CD14-positive monocyte (primary cell): ENCODE measurements around the gene PHACTR3. TPM values are rescaled to one million over a fixed set of nuclear protein-coding genes. Genes with fewer than 3 reads are reported as not detected.

ENCODE experiments used
- DNase-seq, 3 donors: peaks; one replicate each; pipeline ENCODE4 v3.0.0-alpha.2; 2011 to 2022
- H2AFZ ChIP-seq: 2 replicates; pipeline ENCODE4 v1.6.0; 2012; ENCODE audit warnings: mild to moderate bottlenecking, low read depth, low read length, inconsistent platforms; ENCODE audit not compliant: insufficient read depth, poor library complexity, severe bottlenecking
- H3K27ac ChIP-seq, 2 donors: 1 replicate in 1 of 2; 2 replicates in 1 of 2; pipeline ENCODE4 v1.5.1; 2012 to 2013; ENCODE audit warnings: low read length in 2 of 2, control low read depth in 1 of 2, inconsistent platforms in 1 of 2, low read depth in 1 of 2, mild to moderate bottlenecking in 1 of 2
- H3K27me3 ChIP-seq, 2 donors: one replicate each; pipeline versions ENCODE4 v1.6.0 to v1.6.1; 2011 to 2013; ENCODE audit warnings: low read length in 2 of 2; ENCODE audit not compliant: control insufficient read depth in 2 of 2, insufficient read depth in 2 of 2
- H3K36me3 ChIP-seq, 2 donors: replicated peaks in 1 of 2; 1 replicate in 1 of 2; 2 replicates in 1 of 2; pipeline versions ENCODE4 v1.5.1 to v1.6.1; 2012 to 2013; ENCODE audit warnings: low read length in 2 of 2, control low read depth in 1 of 2, inconsistent platforms in 1 of 2, mild to moderate bottlenecking in 1 of 2; ENCODE audit not compliant: insufficient read depth in 2 of 2, control insufficient read depth in 1 of 2
- H3K4me1 ChIP-seq, 2 donors: 1 replicate in 1 of 2; 2 replicates in 1 of 2; pipeline versions ENCODE4 v1.5.1 to v1.6.1; 2012 to 2013; ENCODE audit warnings: low read length in 2 of 2, control low read depth in 1 of 2, inconsistent platforms in 1 of 2, mild to moderate bottlenecking in 1 of 2, moderate library complexity in 1 of 2; ENCODE audit not compliant: insufficient read depth in 2 of 2, control insufficient read depth in 1 of 2
- H3K4me2 ChIP-seq: replicated peaks from 2 replicates; pipeline ENCODE3; 2012; ENCODE audit warnings: low read length, moderate library complexity, mild to moderate bottlenecking; ENCODE audit not compliant: poor library complexity, severe bottlenecking; ENCODE audit errors: extremely low read depth
- H3K4me3 ChIP-seq, 3 experiments: fragments of 200-600 bp in 1 of 3; sonication (generic) in 1 of 3; replicated peaks in 1 of 3; 1 replicate in 2 of 3; 2 replicates in 1 of 3; pipeline ENCODE4 v1.5.1; 2011 to 2013; ENCODE audit warnings: low read length in 3 of 3, mild to moderate bottlenecking in 3 of 3, control low read depth in 2 of 3, low read depth in 2 of 3, inconsistent platforms in 1 of 3, moderate library complexity in 1 of 3
- H3K79me2 ChIP-seq: 2 replicates; pipeline ENCODE4 v1.6.0; 2012; ENCODE audit warnings: mild to moderate bottlenecking, control low read depth, inconsistent platforms, low read length, moderate library complexity; ENCODE audit not compliant: insufficient read depth
- H3K9ac ChIP-seq: 2 replicates; pipeline ENCODE4 v1.6.0; 2017; ENCODE audit warnings: low read length, mild to moderate bottlenecking; ENCODE audit not compliant: insufficient read depth, poor library complexity, severe bottlenecking
- H3K9me3 ChIP-seq, 2 donors: replicated peaks in 1 of 2; 1 replicate in 1 of 2; 2 replicates in 1 of 2; pipeline versions ENCODE4 v1.5.1 to v1.6.1; 2012 to 2013; ENCODE audit warnings: low read length in 2 of 2, control low read depth in 1 of 2; ENCODE audit not compliant: control insufficient read depth in 1 of 2, insufficient read depth in 1 of 2
- H4K20me1 ChIP-seq: 2 replicates; pipeline ENCODE4 v1.6.0; 2012; ENCODE audit warnings: mild to moderate bottlenecking, low read length, control low read depth, moderate library complexity; ENCODE audit not compliant: insufficient read depth
- H3K27ac Mint-ChIP-seq, 7 donors: one replicate each; pipeline ENCODE4 v1.8.0; 2020; ENCODE audit warnings: mild to moderate bottlenecking in 7 of 7, mixed read lengths in 7 of 7, moderate library complexity in 6 of 7, inconsistent platforms in 2 of 7
- H3K27me3 Mint-ChIP-seq, 3 donors: one replicate each; pipeline ENCODE4 v1.8.0; 2021 to 2022; ENCODE audit warnings: low read depth in 3 of 3, mild to moderate bottlenecking in 3 of 3, mixed read lengths in 3 of 3, moderate library complexity in 3 of 3, inconsistent platforms in 1 of 3
- H3K36me3 Mint-ChIP-seq, 2 donors: one replicate each; pipeline ENCODE4 v1.8.0; 2020; ENCODE audit warnings: mixed read lengths in 2 of 2, inconsistent platforms in 1 of 2, mild to moderate bottlenecking in 1 of 2
- H3K4me1 Mint-ChIP-seq: one replicate; pipeline ENCODE4 v1.8.0; 2020; ENCODE audit warnings: mild to moderate bottlenecking, mixed read lengths
- H3K4me3 Mint-ChIP-seq, 2 donors: one replicate each; pipeline ENCODE4 v1.8.0; 2020; ENCODE audit warnings: mild to moderate bottlenecking in 2 of 2, mixed read lengths in 2 of 2, moderate library complexity in 1 of 2
- H3K9me3 Mint-ChIP-seq, 7 donors: one replicate each; pipeline ENCODE4 v1.8.0; 2020 to 2022; ENCODE audit warnings: mixed read lengths in 7 of 7, mild to moderate bottlenecking in 6 of 7, moderate library complexity in 6 of 7, inconsistent platforms in 2 of 7
- WGBS: methylation state at CpG from one replicate; pipeline ENCODE4 v1.1.5; 2013; ENCODE audit warnings: missing lambda C conversion rate; ENCODE audit not compliant: insufficient coverage; 5-methylcytosine and 5-hydroxymethylcytosine counted together
- intact Hi-C, 2 donors: fragments of 100-400 bp; cut with micrococcal nuclease; formaldehyde crosslinking; loops; one replicate each; pipeline versions ENCODE4 v1.15.0 to v1.15.1; 2023
- polyA plus RNA-seq, 3 donors: library from polyadenylated mRNA; depleted of rRNA in 1 of 3; unstranded in 2 of 3; stranded (reverse) in 1 of 3; fragments of 300-500 nt in 2 of 3; fragments of >200 nt in 1 of 3; fragmentation: Illumina TruSeq in 2 of 3; gene quantifications; 1 replicate in 2 of 3; 2 replicates in 1 of 3; pipeline ENCODE4 v1.2.3, GENCODE V29; 2012 to 2021
- TF ChIP-seq, protein P1 (sequence below): fragments of 200-600 bp; IDR thresholded peaks from one replicate; pipeline ENCODE4 v1.8.0; 2022; ENCODE audit warnings: antibody characterized with exemption, mild to moderate bottlenecking

PHACTR3 gene
- polyA plus RNA-seq, 3 donors = 0.11 to 0.17 TPM; not detected in 1

- Histone ChIP-seq H3K27me3 (peaks cover 4 to 28% of the 10 kb centered on the region in 2 donors), H3K27ac (no peak overlapping the region), H3K4me1 (peaks cover 4 to 6% of the 10 kb centered on the region in 2 donors)
Observed at GRCh38 chr20:59571151-59571550, 33.2 kb upstream of the PHACTR3 start.

GRCh38 chr20:59571551-59572314 is 32.6 kb upstream of the PHACTR3 start:
- Mint-ChIP-seq H3K36me3 (peaks cover 0 to 3% of the 10 kb centered on the region in 2 donors), H3K4me1 (peaks cover 6% of the 10 kb centered on the region), H3K27me3 (peaks cover 33 to 44% (median 37%) of the 10 kb centered on the region in 3 donors), H3K9me3 (peaks cover 0 to 6% (median 0%) of the 10 kb centered on the region in 7 donors), H3K4me3 (peak overlapping the region; percentile 65 to 78), H3K27ac (no peak overlapping the region)
- H3K4me3 ChIP-seq = peak overlapping the region; percentile 6 to 66 (median 14)
- DNase-seq = peak; percentile 29 to 54 (median 48)
- H3K4me1 ChIP-seq = peaks cover 4 to 6% of the 10 kb centered on the region in 2 donors
- H3K9me3 ChIP-seq = no peaks in the 10 kb centered on the region
- H3K27ac ChIP-seq = no peak overlapping the region
- H4K20me1 ChIP-seq = no peaks in the 10 kb centered on the region
- H3K36me3 ChIP-seq = no peaks in the 10 kb centered on the region
- peaks cover 4 to 34% of the 10 kb centered on the region in 2 donors for H3K27me3 ChIP-seq
- peak overlapping the region; percentile 64 for H3K4me2 ChIP-seq
- WGBS = 12% methylated on average over 23 of the region's 28 CpGs
- peak overlapping the region; percentile 88 for H2AFZ ChIP-seq
- H3K79me2 ChIP-seq = no peaks in the 10 kb centered on the region
- peak overlapping the region; percentile 44 for H3K9ac ChIP-seq
- intact Hi-C loops = loop anchor here (2.0 to 5.0 kb wide), 2 partner anchors 179 to 181 kb away; no protein-coding TSS in a partner anchor
- TF ChIP-seq, protein P1, sequence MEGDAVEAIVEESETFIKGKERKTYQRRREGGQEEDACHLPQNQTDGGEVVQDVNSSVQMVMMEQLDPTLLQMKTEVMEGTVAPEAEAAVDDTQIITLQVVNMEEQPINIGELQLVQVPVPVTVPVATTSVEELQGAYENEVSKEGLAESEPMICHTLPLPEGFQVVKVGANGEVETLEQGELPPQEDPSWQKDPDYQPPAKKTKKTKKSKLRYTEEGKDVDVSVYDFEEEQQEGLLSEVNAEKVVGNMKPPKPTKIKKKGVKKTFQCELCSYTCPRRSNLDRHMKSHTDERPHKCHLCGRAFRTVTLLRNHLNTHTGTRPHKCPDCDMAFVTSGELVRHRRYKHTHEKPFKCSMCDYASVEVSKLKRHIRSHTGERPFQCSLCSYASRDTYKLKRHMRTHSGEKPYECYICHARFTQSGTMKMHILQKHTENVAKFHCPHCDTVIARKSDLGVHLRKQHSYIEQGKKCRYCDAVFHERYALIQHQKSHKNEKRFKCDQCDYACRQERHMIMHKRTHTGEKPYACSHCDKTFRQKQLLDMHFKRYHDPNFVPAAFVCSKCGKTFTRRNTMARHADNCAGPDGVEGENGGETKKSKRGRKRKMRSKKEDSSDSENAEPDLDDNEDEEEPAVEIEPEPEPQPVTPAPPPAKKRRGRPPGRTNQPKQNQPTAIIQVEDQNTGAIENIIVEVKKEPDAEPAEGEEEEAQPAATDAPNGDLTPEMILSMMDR = peak; percentile 98

More at GRCh38 chr20:59571151-59571550, 33.2 kb upstream of the PHACTR3 start:
- Histone ChIP-seq H3K36me3 (no peaks in the 10 kb centered on the region), H3K9me3 (no peaks in the 10 kb centered on the region), H4K20me1 (no peaks in the 10 kb centered on the region), H3K79me2 (no peaks in the 10 kb centered on the region), H3K4me3 (no peak overlapping the region), H3K4me2 (no peak overlapping the region), H3K9ac (no peak overlapping the region), H2AFZ (no peak overlapping the region)
- Mint-ChIP-seq H3K4me1 (peaks cover 6% of the 10 kb centered on the region), H3K36me3 (peaks cover 0 to 2% of the 10 kb centered on the region in 2 donors), H3K27me3 (peaks cover 27 to 38% (median 31%) of the 10 kb centered on the region in 3 donors), H3K4me3 (peak overlapping the region in 1 of 2 donors; percentile 27), H3K9me3 (peaks cover 0 to 2% (median 0%) of the 10 kb centered on the region in 7 donors), H3K27ac (no peak overlapping the region)
- no peak for DNase-seq
- TF ChIP-seq, protein P1 = no peak
- WGBS = 66% methylated on average over 7 of the region's 7 CpGs
- intact Hi-C loops = loop anchor here (2.0 to 5.0 kb wide), 2 partner anchors 180 to 181 kb away; no protein-coding TSS in a partner anchor
